H1 (cell line): Measurements from ENCODE around the gene MCAT. TPM values are rescaled to one million over a fixed set of nuclear protein-coding genes. Genes with fewer than 3 reads are reported as not detected.

Experiments
- CTBP2 ChIP-seq: IDR thresholded peaks from 2 replicates; pipeline ENCODE4 v1.7.0; 2011; ENCODE audit warnings: borderline replicate concordance, mild to moderate bottlenecking, moderate library complexity, mixed read lengths, low read length; ENCODE audit not compliant: insufficient read depth, insufficient read length
- E2F6 ChIP-seq: IDR thresholded peaks from 2 replicates; pipeline ENCODE4 v1.6.1; 2012; ENCODE audit warnings: inconsistent platforms
- EZH2 ChIP-seq: fragments of 200-600 bp; sonication (generic); IDR thresholded peaks from 2 replicates; pipeline ENCODE4 v1.7.1; 2012; ENCODE audit warnings: low read depth, mild to moderate bottlenecking, moderate library complexity, low read length, inconsistent platforms; ENCODE audit not compliant: severe bottlenecking
- GABPA ChIP-seq: IDR thresholded peaks from 2 replicates; pipeline ENCODE4 v1.6.1; 2011; ENCODE audit warnings: mild to moderate bottlenecking, low read length, moderate library complexity, borderline replicate concordance; ENCODE audit not compliant: insufficient read depth
- KDM4A ChIP-seq: IDR thresholded peaks from one replicate; pipeline ENCODE4 v1.7.1; 2012; ENCODE audit warnings: low read depth, mild to moderate bottlenecking, moderate library complexity, low read length, inconsistent platforms; ENCODE audit not compliant: severe bottlenecking
- MAFK ChIP-seq: IDR thresholded peaks from 2 replicates; pipeline ENCODE4 v1.6.1; 2012; ENCODE audit warnings: low read depth, mild to moderate bottlenecking, improper control_type of control experiment, low read length
- PHF8 ChIP-seq: fragments of 200-600 bp; sonication (generic); conservative IDR thresholded peaks from 2 replicates; pipeline ENCODE4 v1.7.1; 2012; ENCODE audit warnings: low read depth, mild to moderate bottlenecking, inconsistent platforms, low read length, moderate library complexity
- RAD21 ChIP-seq, 2 experiments: IDR thresholded peaks in 1 of 2; conservative IDR thresholded peaks in 1 of 2; 2 replicates each; pipeline ENCODE4 v1.6.1; 2011; ENCODE audit warnings: low read depth in 2 of 2, low read length in 2 of 2, improper control_type of control experiment in 1 of 2, inconsistent platforms in 1 of 2, mild to moderate bottlenecking in 1 of 2, moderate library complexity in 1 of 2
- RBBP5 ChIP-seq: IDR thresholded peaks from 2 replicates; pipeline ENCODE4 v1.7.1; 2012; ENCODE audit warnings: low read depth, mild to moderate bottlenecking, inconsistent platforms, low read length, moderate library complexity, borderline replicate concordance
- SP1 ChIP-seq: IDR thresholded peaks from 2 replicates; pipeline ENCODE4 v1.6.1; 2011; ENCODE audit warnings: low read depth, low read length
- SP2 ChIP-seq: IDR thresholded peaks from 2 replicates; pipeline ENCODE4 v1.6.1; 2012; ENCODE audit warnings: mild to moderate bottlenecking, low read length, inconsistent platforms
- SUZ12 ChIP-seq: fragments of 200-600 bp; sonication (generic); IDR thresholded peaks from 2 replicates; pipeline ENCODE4 v1.6.1; 2012; ENCODE audit warnings: mild to moderate bottlenecking, inconsistent platforms, low read length, moderate library complexity, mixed read lengths
- YY1 ChIP-seq: IDR thresholded peaks from 2 replicates; pipeline ENCODE4 v1.6.1; 2011; ENCODE audit warnings: low read depth, mild to moderate bottlenecking, low read length
- polyA plus RNA-seq, 7 experiments: library from polyadenylated mRNA; depleted of rRNA in 3 of 7; stranded (reverse) in 5 of 7; unstranded in 2 of 7; fragments of >200 nt in 5 of 7; fragments of 200-250 nt in 2 of 7; gene quantifications; 1 replicate in 5 of 7; 2 replicates in 1 of 7; 4 replicates in 1 of 7; pipeline versions ENCODE4 v1.2.1 to v1.2.3, GENCODE V29; 2011 to 2013; ENCODE audit warnings: missing spikeins in 2 of 7, mixed read lengths in 2 of 7
- total RNA-seq: library from RNA; stranded (reverse); fragmentation: NEBNext Ultra II Directional; extraction: Animal tissue kit (Norgen Biotek cat#: 25700); gene quantifications from 2 replicates; pipeline ENCODE4 v1.2.1, GENCODE V29; 2021

MCAT gene
- total and polyA plus RNA-seq, 2 of the 8 experiments (the other 6 are each of a cell fraction or from before 2014, with no cell fraction given), result 15.8 to 17.4 TPM

GRCh38 chr22:43110927-43111623 is 32.1 kb downstream of the MCAT start (continued):
- TF ChIP-seq SUZ12 (peak; percentile 64; the same call in 1 of the 2 replicates), YY1 (peak; percentile 79), RBBP5 (peak; percentile 24; the same call in 1 of the 2 replicates), SP2 (no peak), MAFK (no peak), GABPA (0 out of 2 replicates have a peak, but pooled peaks have one; percentile 12), RAD21 (IDR thresholded peaks at IDR 0.05 in 1 of 2, conservative IDR thresholded peaks at IDR 0.05 in 1 of 2; ENCODE audit: low read depth in 2 of 2, low read length in 2 of 2) (peak in 1 of 2 experiments; percentile 2; a peak in 1 of 4 replicates), E2F6 (peak; percentile 69), SP1 (peak; percentile 51; the same call in 1 of the 2 replicates), CTBP2 (no peak), EZH2 (peak; percentile 57), KDM4A (peak; percentile 73), PHF8 (peak; percentile 54; the same call in 1 of the 2 replicates)
